GM12878 (cell line): ENCODE data around the gene SHROOM1. TPM values are rescaled to one million over a fixed set of nuclear protein-coding genes. Genes with fewer than 3 reads are reported as not detected.

Experiments used
- ATAC-seq: fragments of 200-7000 bp; cut with Tn5 transposase; 3 replicates; pipeline ENCODE4 v1.9.1; 2020; ENCODE audit warnings: mild to moderate bottlenecking, moderate library complexity
- BruUV-seq: library from RNA; stranded (reverse); fragments of 400-500 nt; replicated peaks from 2 replicates; lab custom pipeline; 2021; lab: Mats Ljungman, UMichigan
- CTCF ChIA-PET: fragments of 300-600 bp; sonication (Branson Sonifier 250); formaldehyde crosslinking; extraction: SDS; loops from one replicate; lab custom pipeline; 2021; ENCODE audit warnings: inconsistent platforms; lab: Yijun Ruan, JAX
- POLR2A ChIA-PET: fragments of 350-600 bp; formaldehyde crosslinking; extraction: SDS; loops from one replicate; lab custom pipeline; 2021; ENCODE audit warnings: inconsistent platforms; lab: Charles Lee
- RAD21 ChIA-PET: fragments of 300-600 bp; sonication (Branson Sonifier 250); formaldehyde crosslinking; loops from one replicate; lab custom pipeline; 2023; ENCODE audit warnings: antibody characterized with exemption; ENCODE audit not compliant: unreplicated experiment; lab: Charles Lee
- SMC1A ChIA-PET: fragments of 300-600 bp; sonication (Branson Sonifier 250); formaldehyde crosslinking; loops from one replicate; lab custom pipeline; 2023; ENCODE audit not compliant: unreplicated experiment, uncharacterized antibody; lab: Charles Lee
- DNase-seq: peaks from one replicate; pipeline ENCODE4 v3.0.0-alpha.2; 2011; ENCODE audit warnings: low read depth, low spot score
- FAIRE-seq: peaks from 3 replicates; lab custom pipeline; 2011; peaks lifted over from hg19 to GRCh38; lab: Jason Lieb, UNC
- H2AFZ ChIP-seq: 2 replicates; pipeline ENCODE4 v1.6.0; 2011; ENCODE audit warnings: low read depth, low read length, control low read depth; ENCODE audit not compliant: control insufficient read depth
- H3K27ac ChIP-seq: 2 replicates; pipeline ENCODE4 v1.5.1; 2011; ENCODE audit warnings: control low read depth; ENCODE audit not compliant: control insufficient read depth, insufficient read depth
- H3K27me3 ChIP-seq, 2 experiments: replicated peaks in 1 of 2; 2 replicates each; pipeline versions ENCODE4 v1.6.0 to v1.6.1; 2011; ENCODE audit warnings: low read length in 1 of 2; ENCODE audit not compliant: control insufficient read depth in 2 of 2, insufficient read depth in 2 of 2
- H3K36me3 ChIP-seq, 2 experiments: 2 replicates each; pipeline ENCODE4 v1.5.1; 2011; ENCODE audit warnings: low read length in 1 of 2; ENCODE audit not compliant: control insufficient read depth in 2 of 2, insufficient read depth in 2 of 2
- H3K4me1 ChIP-seq: 2 replicates; pipeline ENCODE4 v1.6.1; 2011; ENCODE audit warnings: mild to moderate bottlenecking, low read length, moderate library complexity, mixed read lengths; ENCODE audit not compliant: control insufficient read depth, insufficient read depth
- H3K4me2 ChIP-seq: 2 replicates; pipeline ENCODE4 v1.6.0; 2011; ENCODE audit warnings: control low read depth; ENCODE audit not compliant: control insufficient read depth, insufficient read depth
- H3K4me3 ChIP-seq: fragments of 200-600 bp; sonication (generic); 2 replicates; pipeline ENCODE4 v1.5.1; 2016
- H3K79me2 ChIP-seq: 2 replicates; pipeline ENCODE4 v1.6.0; 2011; ENCODE audit warnings: low read length; ENCODE audit not compliant: control insufficient read depth, insufficient read depth
- H3K9ac ChIP-seq: 2 replicates; pipeline ENCODE4 v1.8.0; 2011; ENCODE audit warnings: low read length, control low read depth, mixed read lengths; ENCODE audit not compliant: control insufficient read depth, insufficient read depth
- H3K9me3 ChIP-seq: replicated peaks from 3 replicates; pipeline ENCODE4 v1.5.1; 2011; ENCODE audit warnings: mild to moderate bottlenecking, low read length; ENCODE audit not compliant: control insufficient read depth, insufficient read depth
- H4K20me1 ChIP-seq: 2 replicates; pipeline ENCODE4 v1.6.0; 2011; ENCODE audit not compliant: control insufficient read depth, insufficient read depth
- MYB ChIP-seq: fragments of 150-350 bp; IDR thresholded peaks from 2 replicates; pipeline ENCODE4 v1.6.1; 2014; ENCODE audit warnings: mild to moderate bottlenecking, low read depth, low read length, borderline replicate concordance
- POLR2A ChIP-seq: IDR thresholded peaks from 2 replicates; pipeline ENCODE4 v1.6.1; 2011; ENCODE audit warnings: low read depth, mild to moderate bottlenecking, low read length
- POLR2AphosphoS5 ChIP-seq: IDR thresholded peaks from 2 replicates; pipeline ENCODE4 v1.6.1; 2011; ENCODE audit warnings: mild to moderate bottlenecking, low read length, inconsistent platforms
- WGBS: methylation state at CpG from one replicate; pipeline ENCODE4 v1.1.6; 2016; ENCODE audit warnings: low lambda C conversion rate; ENCODE audit not compliant: insufficient replicate concordance, insufficient coverage; ENCODE audit errors: missing lambda C conversion rate; 5-methylcytosine and 5-hydroxymethylcytosine counted together
- in situ Hi-C: fragments of 300-500 bp; cut with MboI; formaldehyde crosslinking; loops from 9 replicates; pipeline ENCODE4 v1.14.3; 2018; ENCODE audit warnings: mixed read lengths
- intact Hi-C: fragments of 100-400 bp; cut with micrococcal nuclease; formaldehyde crosslinking; loops from one replicate; pipeline ENCODE4 v1.14.2; 2022; ENCODE audit not compliant: unreplicated experiment
- polyA plus RNA-seq, 11 experiments: library from polyadenylated mRNA; depleted of rRNA in 4 of 11; unstranded in 6 of 11; stranded (reverse) in 5 of 11; fragments of >200 nt; fragmentation: Nextera tagmentation in 4 of 11; fragmentation: Illumina TruSeq in 1 of 11; extraction: Ambion mirVana in 4 of 11; extraction: Trizol in 1 of 11; gene quantifications; 1 replicate in 1 of 11; 2 replicates in 10 of 11; pipeline versions ENCODE4 v1.2.1 to v1.2.3, GENCODE V29; 2011 to 2016; ENCODE audit warnings: inconsistent platforms in 2 of 11, missing spikeins in 2 of 11, low read depth in 1 of 11
- total RNA-seq, 4 experiments: library from RNA; depleted of rRNA in 3 of 4; stranded (reverse); fragments of >200 nt in 3 of 4; fragmentation: Illumina TruSeq in 1 of 4; extraction: Trizol in 1 of 4; gene quantifications; 2 replicates each; pipeline versions ENCODE4 v1.2.1 to v1.2.3, GENCODE V29; 2013 to 2021
- TF ChIP-seq, protein P1 (sequence below): fragments of 450-650 bp; IDR thresholded peaks from 2 replicates; pipeline ENCODE4 v1.6.1; 2017; ENCODE audit warnings: mild to moderate bottlenecking, low read depth, inconsistent platforms; ENCODE audit not compliant: poor library complexity, severe bottlenecking

SHROOM1 gene
- total and polyA plus RNA-seq, 10 of the 15 experiments (the other 5 are each of a cell fraction or from before 2014, with no cell fraction given) = 0.05 to 3.9 (median 1.3) TPM

DNA sequence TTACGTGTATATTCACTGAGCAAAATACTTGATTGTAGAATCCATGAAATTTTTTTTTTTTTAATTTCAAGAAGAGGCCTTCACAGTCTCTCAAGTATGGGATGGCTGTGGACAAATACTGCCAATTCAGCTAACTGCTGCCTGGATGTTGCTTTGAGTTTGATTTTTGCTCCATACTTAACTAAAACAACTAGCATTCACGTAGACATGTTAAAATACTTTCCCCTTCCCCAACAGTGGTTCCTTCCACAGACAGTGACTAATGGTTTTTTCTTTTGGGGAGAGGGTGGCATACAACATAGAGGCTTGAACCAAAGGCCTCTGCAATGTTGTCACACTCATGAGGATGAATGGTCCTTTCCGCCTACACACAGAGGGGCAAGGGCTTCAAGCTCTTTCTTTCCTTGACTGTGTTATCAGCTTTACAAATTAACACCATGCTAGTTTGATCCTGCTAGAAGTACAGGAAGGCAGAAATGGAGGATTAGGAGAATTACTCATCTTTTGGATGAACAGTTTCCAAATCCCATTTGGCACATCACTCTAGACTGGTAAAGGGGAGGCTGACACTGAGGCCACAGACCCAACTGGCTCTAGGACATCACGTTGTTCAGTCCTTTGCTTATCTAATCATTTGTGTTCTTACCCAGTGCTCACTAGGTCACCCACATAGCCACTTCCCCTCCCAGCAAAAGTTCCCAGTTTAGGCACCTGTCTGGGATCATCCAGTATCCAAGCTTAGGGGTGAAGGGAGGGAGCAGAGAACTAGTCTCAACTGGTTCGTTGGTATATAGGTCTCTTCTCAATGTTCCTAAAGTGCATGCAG, 41.2 kb upstream of the SHROOM1 start:
- peaks cover 13% of the 10 kb centered on the region for H3K79me2 ChIP-seq
- no peak overlapping the region for H3K4me3 ChIP-seq
- no peak for DNase-seq
- H3K27ac ChIP-seq = no peak overlapping the region
- H4K20me1 ChIP-seq = no peaks in the 10 kb centered on the region
- WGBS = 91% methylated on average over 5 of the region's 5 CpGs
- peaks cover 3 to 21% of the 10 kb centered on the region in 2 experiments for H3K36me3 ChIP-seq
- no peaks in the 10 kb centered on the region for H3K9me3 ChIP-seq
- no peak overlapping the region for H3K4me2 ChIP-seq
- H3K27me3 ChIP-seq = no peaks in the 10 kb centered on the region
- ChIA-PET POLR2A (interaction anchor here (0.9 kb wide), 1 partner anchor 8 kb away, joined by 3 read pairs; no protein-coding TSS in a partner anchor), CTCF (interaction anchor here (0.7 to 1.5 kb wide), 4 partner anchors 12 to 155 kb away, joined by 3 to 8 read pairs (median 4); no protein-coding TSS in a partner anchor), SMC1A (interaction anchor here (1.0 to 2.6 kb wide), 2 partner anchors 11 kb away, joined by 7 to 10 read pairs; no protein-coding TSS in a partner anchor), RAD21 (no interaction called here)
- BruUV-seq = no TSS peak
- in situ Hi-C loops (no loop called here), intact Hi-C loops (no loop called here)
- peak; percentile 35 for FAIRE-seq
- TF ChIP-seq POLR2A (peak; percentile 14; the same call in 1 of the 2 replicates), POLR2AphosphoS5 (peak; percentile 35; the same call in 1 of the 2 replicates), MYB (no peak)
- H2AFZ ChIP-seq = no peak overlapping the region
- H3K4me1 ChIP-seq = no peaks in the 10 kb centered on the region
- no peak for ATAC-seq
- H3K9ac ChIP-seq = no peak overlapping the region

DNA sequence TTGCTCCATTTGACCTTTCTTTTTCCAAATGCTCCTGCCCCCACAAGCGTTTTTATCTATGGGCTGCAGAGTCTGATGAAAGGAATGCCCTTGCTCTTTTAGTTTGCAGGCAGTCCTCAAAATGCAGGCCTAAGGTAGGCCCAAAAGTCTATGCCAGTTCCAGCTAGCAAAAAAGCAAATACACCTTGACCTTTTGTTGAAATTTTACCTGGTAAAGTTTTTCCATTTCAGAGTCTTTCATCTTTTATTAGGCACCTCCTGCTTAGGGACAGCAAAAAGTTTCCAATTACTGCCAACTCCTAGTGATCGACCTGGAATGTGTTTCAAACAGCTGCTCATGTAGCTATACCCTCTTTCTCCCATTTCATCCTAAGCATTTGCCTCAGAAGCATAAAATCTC, 40.4 kb upstream of the SHROOM1 start:
- Histone ChIP-seq H3K79me2 (peaks cover 19% of the 10 kb centered on the region), H3K9me3 (no peaks in the 10 kb centered on the region), H3K4me2 (no peak overlapping the region), H3K27me3 (no peaks in the 10 kb centered on the region), H3K4me1 (peaks cover under 1% of the 10 kb centered on the region), H3K9ac (no peak overlapping the region), H3K27ac (no peak overlapping the region), H3K4me3 (no peak overlapping the region), H3K36me3 (peaks cover 3 to 21% of the 10 kb centered on the region in 2 experiments), H4K20me1 (no peaks in the 10 kb centered on the region), H2AFZ (no peak overlapping the region)
- ChIA-PET POLR2A (interaction anchor here (0.5 to 0.9 kb wide), 2 partner anchors 9 to 92 kb away, joined by 3 read pairs; no protein-coding TSS in a partner anchor), CTCF (interaction anchor here (0.7 to 1.5 kb wide), 2 partner anchors 42 to 154 kb away, joined by 3 to 4 read pairs; no protein-coding TSS in a partner anchor), RAD21 (no interaction called here), SMC1A (interaction anchor here (0.8 to 0.9 kb wide), 2 partner anchors 13 to 21 kb away, joined by 3 to 5 read pairs; no protein-coding TSS in a partner anchor)
- no TSS peak for BruUV-seq
- ATAC-seq = no peak
- no peak for DNase-seq
- TF ChIP-seq, protein P1, sequence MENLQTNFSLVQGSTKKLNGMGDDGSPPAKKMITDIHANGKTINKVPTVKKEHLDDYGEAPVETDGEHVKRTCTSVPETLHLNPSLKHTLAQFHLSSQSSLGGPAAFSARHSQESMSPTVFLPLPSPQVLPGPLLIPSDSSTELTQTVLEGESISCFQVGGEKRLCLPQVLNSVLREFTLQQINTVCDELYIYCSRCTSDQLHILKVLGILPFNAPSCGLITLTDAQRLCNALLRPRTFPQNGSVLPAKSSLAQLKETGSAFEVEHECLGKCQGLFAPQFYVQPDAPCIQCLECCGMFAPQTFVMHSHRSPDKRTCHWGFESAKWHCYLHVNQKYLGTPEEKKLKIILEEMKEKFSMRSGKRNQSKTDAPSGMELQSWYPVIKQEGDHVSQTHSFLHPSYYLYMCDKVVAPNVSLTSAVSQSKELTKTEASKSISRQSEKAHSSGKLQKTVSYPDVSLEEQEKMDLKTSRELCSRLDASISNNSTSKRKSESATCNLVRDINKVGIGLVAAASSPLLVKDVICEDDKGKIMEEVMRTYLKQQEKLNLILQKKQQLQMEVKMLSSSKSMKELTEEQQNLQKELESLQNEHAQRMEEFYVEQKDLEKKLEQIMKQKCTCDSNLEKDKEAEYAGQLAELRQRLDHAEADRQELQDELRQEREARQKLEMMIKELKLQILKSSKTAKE = no peak
- intact Hi-C loops (no loop called here), in situ Hi-C loops (no loop called here)
- 54% methylated on average over 2 of the region's 2 CpGs for WGBS
- no peak for FAIRE-seq
